KMS-11 (cell line): ENCODE results near the gene BZW1.
"Not testable (repeated sequence)": the region's sequence is repeated elsewhere in the genome, so short reads cannot be mapped to it uniquely, and the experiment has no call there.

ENCODE experiments used
- H2AFZ ChIP-seq: fragments of 200-600 bp; sonication (generic); 2 replicates; pipeline ENCODE4 v1.6.1; 2016; ENCODE audit warnings: antibody characterized with exemption, mixed run types, low read depth
- H3K27ac ChIP-seq: fragments of 200-600 bp; sonication (generic); 2 replicates; pipeline ENCODE4 v1.6.1; 2016; ENCODE audit warnings: mild to moderate bottlenecking, mixed run types
- H3K27me3 ChIP-seq: fragments of 200-600 bp; sonication (generic); 2 replicates; pipeline ENCODE4 v1.6.1; 2017; ENCODE audit warnings: mild to moderate bottlenecking, low read depth, mixed run types, moderate library complexity; ENCODE audit not compliant: insufficient read depth
- H3K36me3 ChIP-seq: fragments of 200-600 bp; sonication (generic); 2 replicates; pipeline ENCODE4 v1.6.1; 2017; ENCODE audit warnings: mild to moderate bottlenecking, mixed run types; ENCODE audit not compliant: insufficient read depth
- H3K4me1 ChIP-seq: fragments of 200-600 bp; sonication (generic); 2 replicates; pipeline ENCODE4 v1.6.1; 2016; ENCODE audit warnings: mild to moderate bottlenecking, low read depth, mixed run types; ENCODE audit not compliant: poor library complexity, severe bottlenecking
- H3K4me2 ChIP-seq: fragments of 200-600 bp; sonication (generic); 2 replicates; pipeline ENCODE4 v1.7.0; 2016; ENCODE audit warnings: mild to moderate bottlenecking, mixed run types
- H3K4me3 ChIP-seq: fragments of 200-600 bp; sonication (generic); IDR thresholded peaks from 2 replicates; pipeline ENCODE4 v1.6.1; 2017; ENCODE audit warnings: low read depth, low read length, mixed read lengths; ENCODE audit not compliant: insufficient read depth
- H3K79me2 ChIP-seq: fragments of 200-600 bp; sonication (generic); 2 replicates; pipeline ENCODE4 v1.6.1; 2016; ENCODE audit warnings: low read depth, mixed run types; ENCODE audit not compliant: insufficient read depth
- H3K9ac ChIP-seq: fragments of 200-600 bp; sonication (generic); 2 replicates; pipeline ENCODE4 v1.6.1; 2016; ENCODE audit warnings: mild to moderate bottlenecking, mixed run types
- H4K20me1 ChIP-seq: fragments of 200-600 bp; sonication (generic); 2 replicates; pipeline ENCODE4 v1.6.1; 2016; ENCODE audit warnings: mild to moderate bottlenecking, mixed run types; ENCODE audit not compliant: insufficient read depth
- TF ChIP-seq, protein P1 (sequence below): fragments of 200-600 bp; sonication (generic); conservative IDR thresholded peaks from 2 replicates; pipeline ENCODE4 v1.6.1; 2017; ENCODE audit warnings: low read depth, mild to moderate bottlenecking, antibody characterized with exemption, low read length, moderate library complexity, mixed read lengths

BZW1 gene

DNA sequence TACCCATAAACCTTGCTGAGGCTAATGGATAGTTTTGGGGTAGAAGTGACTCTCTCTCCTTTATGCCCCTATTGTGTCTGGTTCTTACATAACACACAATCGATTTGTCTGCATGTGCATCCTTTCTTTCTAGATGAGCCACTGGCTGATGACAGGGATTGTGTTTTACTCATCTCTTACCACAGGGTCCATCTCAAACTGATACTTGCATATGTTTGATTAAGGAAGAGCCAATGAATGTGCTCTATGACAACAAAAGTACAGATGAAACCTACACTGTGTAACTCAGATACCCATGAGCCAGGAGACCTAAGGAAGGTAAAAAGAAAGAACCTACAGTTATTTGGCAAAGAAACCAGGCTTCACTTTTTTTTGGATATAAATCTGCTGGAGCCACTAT lies 13.2 kb upstream of the BZW1 start:
- Histone ChIP-seq H3K27me3 (no peaks in the 10 kb centered on the region), H3K27ac (no peak overlapping the region), H2AFZ (no peak overlapping the region), H3K4me3 (no peak overlapping the region), H3K4me2 (no peak overlapping the region), H4K20me1 (no peaks in the 10 kb centered on the region), H3K4me1 (no peaks in the 10 kb centered on the region), H3K79me2 (no peaks in the 10 kb centered on the region), H3K9ac (no peak overlapping the region), H3K36me3 (no peaks in the 10 kb centered on the region)
- TF ChIP-seq, protein P1, sequence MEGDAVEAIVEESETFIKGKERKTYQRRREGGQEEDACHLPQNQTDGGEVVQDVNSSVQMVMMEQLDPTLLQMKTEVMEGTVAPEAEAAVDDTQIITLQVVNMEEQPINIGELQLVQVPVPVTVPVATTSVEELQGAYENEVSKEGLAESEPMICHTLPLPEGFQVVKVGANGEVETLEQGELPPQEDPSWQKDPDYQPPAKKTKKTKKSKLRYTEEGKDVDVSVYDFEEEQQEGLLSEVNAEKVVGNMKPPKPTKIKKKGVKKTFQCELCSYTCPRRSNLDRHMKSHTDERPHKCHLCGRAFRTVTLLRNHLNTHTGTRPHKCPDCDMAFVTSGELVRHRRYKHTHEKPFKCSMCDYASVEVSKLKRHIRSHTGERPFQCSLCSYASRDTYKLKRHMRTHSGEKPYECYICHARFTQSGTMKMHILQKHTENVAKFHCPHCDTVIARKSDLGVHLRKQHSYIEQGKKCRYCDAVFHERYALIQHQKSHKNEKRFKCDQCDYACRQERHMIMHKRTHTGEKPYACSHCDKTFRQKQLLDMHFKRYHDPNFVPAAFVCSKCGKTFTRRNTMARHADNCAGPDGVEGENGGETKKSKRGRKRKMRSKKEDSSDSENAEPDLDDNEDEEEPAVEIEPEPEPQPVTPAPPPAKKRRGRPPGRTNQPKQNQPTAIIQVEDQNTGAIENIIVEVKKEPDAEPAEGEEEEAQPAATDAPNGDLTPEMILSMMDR, result no peak

GRCh38 chr2:200800458-200800857 lies 11.3 kb upstream of the BZW1 start:
- no peak overlapping the region for H2AFZ ChIP-seq
- H3K27me3 ChIP-seq, result no peaks in the 10 kb centered on the region; the same call in 1 of the 2 replicates
- no peaks in the 10 kb centered on the region for H3K79me2 ChIP-seq
- H3K4me1 ChIP-seq, result no peaks in the 10 kb centered on the region
- H3K27ac ChIP-seq, result no peak overlapping the region
- H3K4me3 ChIP-seq, result no peak overlapping the region
- TF ChIP-seq, protein P1, result no peak
- H3K9ac ChIP-seq, result no peak overlapping the region
- H4K20me1 ChIP-seq, result no peaks in the 10 kb centered on the region
- no peak overlapping the region for H3K4me2 ChIP-seq
- H3K36me3 ChIP-seq, result no peaks in the 10 kb centered on the region

- H3K27me3 ChIP-seq, H3K4me2 ChIP-seq, H3K79me2 ChIP-seq, H3K4me3 ChIP-seq, H4K20me1 ChIP-seq, H2AFZ ChIP-seq, H3K9ac ChIP-seq, H3K4me1 ChIP-seq, H3K36me3 ChIP-seq, H3K27ac ChIP-seq: not testable (repeated sequence)
Observed at GRCh38 chr2:200801431-200801830, 10.3 kb upstream of the BZW1 start.

DNA sequence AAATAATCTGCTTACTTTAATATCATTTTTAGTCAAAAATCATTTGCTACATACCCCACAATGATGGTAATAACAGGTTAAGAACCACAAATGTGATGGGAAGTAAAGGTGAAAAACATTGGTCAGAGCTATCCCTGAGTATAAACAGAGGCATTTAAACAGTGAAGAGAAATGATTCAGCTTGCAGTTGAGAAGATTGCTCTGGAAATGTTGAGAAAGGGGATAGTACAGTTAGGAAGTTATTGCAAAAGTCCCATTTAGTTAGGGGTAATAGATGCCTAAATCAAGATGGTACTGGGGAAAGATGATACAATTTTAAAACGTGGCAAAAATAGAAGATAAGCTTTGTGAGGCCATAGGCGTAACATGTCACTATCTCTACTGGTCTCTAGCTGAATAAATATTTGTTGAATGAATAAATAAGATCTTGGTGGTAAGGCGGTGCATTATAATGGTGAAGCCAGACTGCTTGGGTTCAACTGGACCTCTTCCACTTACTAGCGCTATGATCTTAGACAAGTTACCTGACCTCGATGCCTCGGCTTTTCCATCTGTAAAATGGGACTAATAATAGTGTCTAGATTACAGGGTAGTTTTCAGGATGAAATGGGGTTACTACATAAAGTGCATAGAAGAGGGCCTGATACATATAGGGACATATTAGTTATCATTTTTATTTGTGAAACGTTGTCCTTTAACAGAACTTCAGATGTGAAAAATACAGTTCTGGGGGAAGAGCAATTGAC lies 2.0 kb upstream of the BZW1 start:
- Histone ChIP-seq H3K4me3 (no peak overlapping the region), H3K4me1 (peaks cover 23% of the 10 kb centered on the region), H3K36me3 (no peaks in the 10 kb centered on the region), H3K9ac (no peak overlapping the region), H4K20me1 (no peaks in the 10 kb centered on the region), H2AFZ (no peak overlapping the region), H3K4me2 (no peak overlapping the region), H3K79me2 (peaks cover 28% of the 10 kb centered on the region), H3K27ac (no peak overlapping the region), H3K27me3 (no peaks in the 10 kb centered on the region)
- TF ChIP-seq, protein P1, result no peak

GRCh38 chr2:200810252-200810997 lies 1.3 kb upstream of the BZW1 start:
- TF ChIP-seq, protein P1, result no peak
- Histone ChIP-seq H4K20me1 (no peaks in the 10 kb centered on the region), H3K27ac (no peak overlapping the region), H3K4me1 (peaks cover 31% of the 10 kb centered on the region), H3K27me3 (no peaks in the 10 kb centered on the region), H3K36me3 (no peaks in the 10 kb centered on the region), H2AFZ (peak overlapping the region; percentile 69), H3K4me2 (peak overlapping the region; percentile 40), H3K9ac (no peak overlapping the region), H3K79me2 (peaks cover 36% of the 10 kb centered on the region), H3K4me3 (no peak overlapping the region)
